HG02938 (cell line): ENCODE results near the gene GATA2.

Experiments
- ATAC-seq: cut with Tn5 transposase; IDR thresholded peaks from one replicate; pipeline ENCODE4 v1.9.1; 2021; ENCODE audit warnings: mild to moderate bottlenecking, moderate library complexity; ENCODE audit not compliant: unreplicated experiment

Gene GATA2

GRCh38 chr3:128438488-128439072 is 54.4 kb downstream of the GATA2 start:
- ATAC-seq, result no peak

DNA sequence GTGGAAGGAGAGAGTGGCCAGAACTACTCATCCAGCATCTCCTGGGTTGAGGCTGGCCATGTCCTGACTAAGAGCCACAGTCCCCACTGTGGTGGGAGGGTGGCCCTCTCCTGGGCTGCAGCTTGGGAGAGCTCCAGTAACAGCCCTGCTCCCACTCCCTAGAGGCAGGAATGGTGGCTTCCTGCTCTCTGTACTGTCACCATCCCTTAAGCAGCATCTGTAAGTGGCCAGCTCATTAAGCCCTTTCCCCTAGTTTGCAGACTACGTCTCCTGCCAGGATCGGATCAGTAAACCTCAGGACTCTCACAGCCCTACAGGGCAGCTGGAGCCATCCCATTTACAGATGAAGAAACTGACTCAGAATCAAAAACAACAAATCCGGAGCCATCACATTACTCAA is 56.8 kb downstream of the GATA2 start:
- ATAC-seq, result no peak

DNA sequence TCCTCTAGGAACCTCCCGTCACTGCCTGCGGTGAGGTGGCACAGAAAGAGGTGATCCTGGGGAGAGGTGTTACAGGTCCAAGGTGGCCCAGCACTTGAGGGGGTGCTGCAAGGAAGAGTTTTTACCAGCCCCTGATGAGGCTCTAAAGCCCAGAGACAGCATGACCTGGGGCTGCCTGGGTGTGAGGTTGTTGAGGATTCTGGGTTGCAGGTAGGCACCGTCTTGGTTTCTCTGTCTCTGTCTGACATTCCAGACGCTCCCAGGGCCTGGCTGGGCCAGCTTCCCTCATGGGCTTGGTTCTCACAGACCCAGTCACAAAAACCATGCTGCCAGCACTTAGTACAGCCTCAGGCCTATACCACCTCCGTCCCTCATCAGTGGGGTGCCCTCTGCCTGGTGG is 57.4 kb downstream of the GATA2 start:
- ATAC-seq, result no peak

DNA sequence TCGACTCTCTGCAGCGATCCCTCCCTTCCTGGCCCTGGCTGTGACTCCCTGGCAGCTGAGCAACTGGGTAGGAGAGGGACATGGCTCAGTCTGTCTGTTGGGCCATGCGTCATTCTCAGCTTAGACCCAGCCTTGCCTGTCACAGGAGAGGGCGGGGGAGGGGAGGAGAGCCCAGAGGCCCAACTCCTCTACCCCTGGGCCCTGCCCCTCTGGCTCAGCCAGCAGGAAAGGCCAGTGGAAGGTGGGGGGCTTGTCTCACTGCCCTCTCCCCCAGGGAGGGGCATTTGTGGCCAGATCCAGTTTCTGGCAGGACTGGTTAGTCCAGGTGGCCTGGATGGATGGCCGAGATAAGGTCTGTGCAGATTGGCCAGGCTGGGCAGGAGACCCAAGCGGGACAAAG is 57.9 kb downstream of the GATA2 start:
- ATAC-seq, result no peak

DNA sequence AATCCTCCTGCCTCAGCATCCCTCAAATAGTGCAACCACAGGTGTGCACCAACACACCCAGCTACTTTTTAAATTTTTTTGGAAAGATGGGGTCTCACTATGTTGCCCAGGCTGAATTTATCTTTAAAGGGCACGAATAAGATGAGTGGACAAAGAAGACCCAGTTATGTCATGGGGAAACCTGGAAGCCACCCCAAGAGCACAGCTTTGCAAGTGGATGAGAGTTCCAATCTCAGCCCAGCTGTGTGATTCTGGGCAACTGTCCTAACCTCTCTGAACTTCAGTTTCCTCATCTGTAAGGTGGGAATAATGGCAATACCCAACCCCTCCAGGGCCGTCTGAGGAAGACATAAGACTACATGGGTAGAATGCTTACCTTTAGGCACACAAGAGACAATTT is 58.5 kb downstream of the GATA2 start:
- no peak for ATAC-seq

DNA sequence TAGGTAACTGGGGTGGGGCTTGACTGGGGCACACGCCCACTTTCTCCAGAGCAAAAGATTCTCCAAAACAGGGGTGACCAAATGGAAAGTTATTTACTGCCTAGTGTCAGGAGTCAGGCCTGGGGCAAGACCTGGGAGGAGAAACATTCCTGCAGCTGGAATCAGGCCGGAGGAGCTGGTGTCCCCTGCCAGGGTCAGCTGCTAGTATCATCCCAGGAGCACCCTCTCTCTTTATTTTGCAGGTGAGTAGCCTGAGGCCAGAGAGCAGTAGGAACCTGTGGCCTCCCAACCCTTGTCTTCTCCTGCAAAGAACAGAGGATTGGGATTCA is 59.2 kb downstream of the GATA2 start:
- no peak for ATAC-seq

DNA sequence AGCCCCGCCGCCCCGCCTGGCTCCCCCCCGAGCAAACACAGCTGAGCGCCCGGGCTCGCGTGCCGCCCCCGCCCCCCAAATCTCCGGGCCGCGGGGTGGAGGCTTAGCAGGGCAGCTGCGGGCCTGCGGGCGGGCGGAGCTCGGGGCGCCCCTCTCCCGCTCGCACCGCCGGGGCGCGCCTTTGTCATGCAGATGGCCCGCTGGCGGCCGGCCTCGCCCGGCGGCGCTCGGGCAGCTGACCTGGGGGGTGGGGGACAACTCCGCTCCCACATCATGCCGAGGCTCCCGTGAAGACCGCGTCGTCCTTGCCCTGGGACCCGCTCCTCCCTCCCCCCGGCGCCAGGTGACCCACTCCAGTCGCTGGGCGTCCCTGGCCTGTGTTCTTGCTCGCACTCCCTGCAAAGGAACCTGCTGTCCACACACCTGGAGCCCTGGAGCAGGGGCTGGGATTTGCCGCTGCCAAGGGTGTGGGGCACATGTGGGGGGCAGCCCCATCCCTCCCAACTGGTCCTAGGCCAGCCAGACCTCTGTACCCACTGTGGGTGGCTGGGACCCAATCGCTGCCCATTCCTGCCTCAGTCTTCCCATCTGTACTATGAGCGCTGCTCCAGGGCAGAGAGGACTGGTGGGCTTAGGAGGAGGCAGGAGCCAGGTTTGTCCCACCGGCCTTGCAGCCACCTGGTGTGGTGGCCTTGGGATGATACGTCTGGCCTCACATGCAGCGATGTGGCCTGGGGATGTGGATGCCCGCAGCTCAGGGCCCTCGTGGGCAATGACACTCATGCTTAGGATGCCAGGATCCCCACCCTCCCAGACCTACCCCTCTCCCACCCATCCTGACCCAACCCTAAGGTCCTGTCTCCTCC is 59.8 kb downstream of the GATA2 start:
- no peak for ATAC-seq

- ATAC-seq, result no peak
Observed at GRCh38 chr3:128432301-128432970, 60.6 kb downstream of the GATA2 start.

DNA sequence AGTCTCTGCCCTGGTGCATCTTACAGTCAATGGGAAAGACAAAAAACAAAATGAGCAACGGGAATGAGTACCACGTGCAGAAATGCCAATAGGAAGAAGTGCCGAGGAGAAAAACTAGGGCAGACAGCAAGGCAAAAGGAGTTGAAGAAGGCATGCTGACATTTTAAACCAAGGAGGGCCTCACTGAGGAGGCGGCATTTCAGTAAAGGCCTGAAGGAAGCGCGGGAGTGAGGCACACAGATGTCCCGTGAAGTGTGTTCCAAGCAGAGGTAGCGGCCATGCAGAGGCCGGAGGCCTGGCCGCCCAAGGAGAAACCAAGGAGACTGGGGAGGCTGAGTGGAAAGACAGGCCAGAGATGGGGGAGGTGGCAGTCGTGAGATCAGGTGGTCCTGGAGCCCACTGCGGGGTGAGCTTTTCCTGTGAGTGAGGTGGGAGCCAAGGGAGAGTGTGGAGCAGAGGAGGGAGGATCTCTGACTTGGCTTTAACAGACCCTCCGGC is 61.1 kb downstream of the GATA2 start:
- no peak for ATAC-seq

GRCh38 chr3:128430731-128431130 is 62.3 kb downstream of the GATA2 start:
- ATAC-seq, result no peak

DNA sequence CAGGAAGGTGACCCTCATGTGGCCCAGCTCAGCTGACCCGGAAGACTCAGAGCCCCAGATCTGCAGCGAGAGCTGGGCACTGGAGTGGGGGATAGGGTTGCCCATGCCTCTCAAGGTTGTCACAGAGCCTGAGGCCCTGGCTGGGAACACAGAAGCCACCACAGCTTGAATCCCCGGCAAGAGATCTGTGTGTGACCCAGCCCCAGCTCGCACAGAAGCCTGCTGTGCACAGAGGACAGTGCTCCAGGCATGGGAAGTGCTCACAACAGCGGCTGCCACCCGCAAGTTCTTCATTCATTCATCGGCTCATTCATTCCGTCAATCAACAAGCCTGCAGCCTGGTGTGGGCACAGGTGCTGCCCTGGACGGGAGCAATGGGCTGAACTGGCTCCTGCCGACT is 62.7 kb downstream of the GATA2 start:
- no peak for ATAC-seq

DNA sequence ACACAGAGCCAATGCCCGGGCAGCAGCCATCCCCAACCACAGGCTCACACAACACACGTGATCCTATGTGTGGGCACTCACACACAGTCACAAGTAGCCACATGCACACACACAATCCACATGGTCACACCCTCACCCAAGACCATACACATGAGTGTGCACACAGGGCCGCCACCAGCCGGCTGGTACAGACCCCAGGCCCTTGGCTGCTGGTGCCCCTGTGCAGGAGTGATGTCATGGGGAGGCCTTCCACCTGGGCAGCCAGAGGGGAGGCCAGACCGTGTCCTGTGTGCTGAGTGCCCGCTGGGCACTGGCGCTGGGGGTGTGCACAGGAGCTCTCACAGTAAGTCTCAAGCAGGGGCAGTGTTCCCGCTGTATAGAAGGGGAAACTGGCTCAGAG is 63.2 kb downstream of the GATA2 start:
- ATAC-seq, result no peak
